Panc1 (cell line): ENCODE measurements around the gene DBF4B. TPM values are rescaled to one million over a fixed set of nuclear protein-coding genes. Genes with fewer than 3 reads are reported as not detected.

Experiments used
- ATAC-seq: fragments of 200-7000 bp; cut with Tn5 transposase; 2 replicates; pipeline ENCODE4 v1.9.1; 2020; ENCODE audit warnings: mild to moderate bottlenecking, moderate library complexity
- BruUV-seq: library from RNA; stranded (reverse); fragments of 400-500 nt; replicated peaks from 2 replicates; lab custom pipeline; 2021; lab: Mats Ljungman, UMichigan
- CTCF ChIA-PET: fragments of 300-600 bp; sonication (Branson Sonifier 250); formaldehyde crosslinking; loops from one replicate; lab custom pipeline; 2022; ENCODE audit warnings: antibody characterized with exemption; lab: Charles Lee
- POLR2A ChIA-PET: fragments of 300-600 bp; sonication (Branson Sonifier 250); formaldehyde crosslinking; loops from one replicate; lab custom pipeline; 2022; ENCODE audit warnings: antibody characterized with exemption; lab: Charles Lee
- DNase-seq: peaks from one replicate; pipeline ENCODE4 v3.0.0-alpha.2; 2010; ENCODE audit warnings: low read depth, low spot score
- H3K27ac ChIP-seq: 2 replicates; pipeline ENCODE4 v1.5.1; 2011; ENCODE audit warnings: mild to moderate bottlenecking, low read length, inconsistent platforms
- H3K27me3 ChIP-seq: fragments of 200-500 bp; sonication (Bioruptor generic); 2 replicates; pipeline ENCODE4 v1.6.0; 2014; ENCODE audit warnings: low read length, inconsistent platforms; ENCODE audit not compliant: control insufficient read depth, insufficient read depth
- H3K36me3 ChIP-seq: fragments of 200-500 bp; sonication (Bioruptor generic); 2 replicates; pipeline ENCODE4 v1.5.1; 2014; ENCODE audit warnings: inconsistent platforms, mild to moderate bottlenecking, low read length, moderate library complexity; ENCODE audit not compliant: control insufficient read depth, insufficient read depth
- H3K4me1 ChIP-seq: 2 replicates; pipeline ENCODE4 v1.5.1; 2011; ENCODE audit warnings: inconsistent platforms, mild to moderate bottlenecking, low read length, moderate library complexity; ENCODE audit not compliant: control insufficient read depth, insufficient read depth
- H3K4me3 ChIP-seq, 2 experiments: 2 replicates each; pipeline ENCODE4 v1.5.1; 2011 to 2012; ENCODE audit warnings: low read depth in 2 of 2, low read length in 2 of 2, mild to moderate bottlenecking in 2 of 2, inconsistent platforms in 1 of 2, moderate library complexity in 1 of 2
- H3K9me3 ChIP-seq: fragments of 200-500 bp; sonication (Bioruptor generic); 2 replicates; pipeline ENCODE4 v1.5.1; 2014; ENCODE audit warnings: low read depth, mild to moderate bottlenecking, inconsistent platforms, low read length, moderate library complexity; ENCODE audit not compliant: control insufficient read depth, insufficient read depth
- POLR2AphosphoS5 ChIP-seq: IDR thresholded peaks from 2 replicates; pipeline ENCODE4 v1.6.1; 2012; ENCODE audit warnings: mild to moderate bottlenecking, low read depth, low read length, moderate library complexity
- SIN3A ChIP-seq: IDR thresholded peaks from 2 replicates; pipeline ENCODE4 v1.6.1; 2012; ENCODE audit warnings: low read depth, mild to moderate bottlenecking, low read length, moderate library complexity, borderline replicate concordance; ENCODE audit not compliant: insufficient read depth
- TCF7L2 ChIP-seq: IDR thresholded peaks from 2 replicates; pipeline ENCODE4 v1.6.1; 2011; ENCODE audit warnings: mild to moderate bottlenecking, low read depth, low read length, inconsistent platforms
- in situ Hi-C: cut with HindIII; loops from 2 replicates; pipeline ENCODE4 v1.10.0; 2016; ENCODE audit warnings: low sequenced_read_pairs, low pct_unique_long_range_greater_than_20kb
- intact Hi-C: fragments of 100-400 bp; cut with micrococcal nuclease; formaldehyde crosslinking; loops from one replicate; pipeline ENCODE4 v1.10.0; 2022; ENCODE audit not compliant: unreplicated experiment
- total RNA-seq: library from RNA; stranded (reverse); gene quantifications from one replicate; pipeline ENCODE4 v1.2.1, GENCODE V29; 2021; ENCODE audit not compliant: unreplicated experiment
- TF ChIP-seq, protein P1 (sequence below): fragments of 450-650 bp; IDR thresholded peaks from 2 replicates; pipeline ENCODE4 v1.5.1; 2017; ENCODE audit warnings: mild to moderate bottlenecking
- TF ChIP-seq, protein P2 (sequence below), 2 experiments: IDR thresholded peaks; 2 replicates each; pipeline ENCODE4 v1.6.1; 2011 to 2012; ENCODE audit warnings: low read depth in 2 of 2, control low read depth in 1 of 2, low read length in 1 of 2, mild to moderate bottlenecking in 1 of 2, moderate library complexity in 1 of 2; ENCODE audit not compliant: insufficient read depth in 1 of 2

DBF4B gene
- total RNA-seq, 1 experiment from 2014 or later, result 24.0 TPM

DNA sequence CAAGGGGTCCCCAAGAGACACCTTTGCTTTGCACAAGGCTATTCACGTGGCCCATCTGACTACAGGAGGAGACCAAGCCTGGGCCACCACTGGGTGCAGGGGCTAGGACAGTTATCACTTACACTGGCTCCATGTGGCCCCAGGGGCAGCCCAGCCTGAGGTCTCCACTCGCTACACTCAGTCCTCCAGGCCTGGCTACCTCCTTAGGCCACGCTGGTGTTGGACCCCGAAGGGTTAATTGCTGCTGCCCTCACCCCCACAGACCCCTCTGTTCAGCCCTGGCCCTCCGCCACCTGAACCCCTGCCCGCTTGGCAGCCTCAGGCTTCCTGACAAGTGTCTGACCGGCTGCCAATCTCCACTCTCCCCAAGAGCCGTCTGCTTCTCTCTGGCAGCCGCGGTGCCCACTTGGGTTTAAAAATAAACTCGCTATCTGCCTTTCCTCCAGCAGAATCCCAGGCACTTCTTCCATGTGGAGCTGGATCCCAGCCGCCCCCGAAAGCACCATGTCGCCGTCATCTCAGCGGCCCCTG, 78.2 kb downstream of the DBF4B start:
- CTCF ChIA-PET, result no interaction called here
- DNase-seq, result no peak

DNA sequence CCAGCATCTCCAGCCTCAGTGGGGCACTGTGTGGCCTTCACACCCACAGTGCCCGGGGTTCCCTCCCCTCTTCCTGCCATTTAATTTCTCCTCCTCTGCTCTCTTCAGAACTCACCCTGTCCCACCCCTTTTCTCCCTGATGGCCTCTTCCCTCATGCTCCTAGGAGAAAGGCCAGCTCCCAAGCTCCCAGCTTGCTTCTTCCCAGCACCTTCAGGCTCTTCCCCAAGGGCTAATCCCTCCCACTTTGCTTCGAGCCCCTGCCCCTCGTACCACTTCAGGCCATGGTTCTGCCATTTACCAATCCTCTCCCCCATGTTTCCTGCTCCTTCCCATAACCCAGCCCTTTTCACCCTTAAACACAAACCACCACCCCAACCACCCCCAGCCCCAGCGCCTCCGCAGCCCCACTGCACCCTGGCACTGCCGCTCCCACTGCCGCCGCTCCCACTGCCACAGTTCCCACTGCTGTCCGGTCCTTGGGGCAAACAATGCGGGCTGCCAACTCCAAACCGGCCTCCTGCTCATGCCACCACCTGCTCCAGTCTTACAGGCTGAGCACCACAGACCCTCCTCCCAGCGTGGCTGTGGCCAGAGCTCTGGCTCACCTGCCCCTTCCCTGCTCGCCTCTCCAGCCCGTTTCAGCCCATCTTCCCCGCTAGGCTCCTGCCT, 78.9 kb downstream of the DBF4B start:
- TF ChIP-seq TCF7L2 (no peak), SIN3A (no peak), POLR2AphosphoS5 (no peak; the same call in 1 of the 2 replicates)
- TF ChIP-seq, protein P1, sequence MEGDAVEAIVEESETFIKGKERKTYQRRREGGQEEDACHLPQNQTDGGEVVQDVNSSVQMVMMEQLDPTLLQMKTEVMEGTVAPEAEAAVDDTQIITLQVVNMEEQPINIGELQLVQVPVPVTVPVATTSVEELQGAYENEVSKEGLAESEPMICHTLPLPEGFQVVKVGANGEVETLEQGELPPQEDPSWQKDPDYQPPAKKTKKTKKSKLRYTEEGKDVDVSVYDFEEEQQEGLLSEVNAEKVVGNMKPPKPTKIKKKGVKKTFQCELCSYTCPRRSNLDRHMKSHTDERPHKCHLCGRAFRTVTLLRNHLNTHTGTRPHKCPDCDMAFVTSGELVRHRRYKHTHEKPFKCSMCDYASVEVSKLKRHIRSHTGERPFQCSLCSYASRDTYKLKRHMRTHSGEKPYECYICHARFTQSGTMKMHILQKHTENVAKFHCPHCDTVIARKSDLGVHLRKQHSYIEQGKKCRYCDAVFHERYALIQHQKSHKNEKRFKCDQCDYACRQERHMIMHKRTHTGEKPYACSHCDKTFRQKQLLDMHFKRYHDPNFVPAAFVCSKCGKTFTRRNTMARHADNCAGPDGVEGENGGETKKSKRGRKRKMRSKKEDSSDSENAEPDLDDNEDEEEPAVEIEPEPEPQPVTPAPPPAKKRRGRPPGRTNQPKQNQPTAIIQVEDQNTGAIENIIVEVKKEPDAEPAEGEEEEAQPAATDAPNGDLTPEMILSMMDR, result no peak
- TF ChIP-seq, protein P2, sequence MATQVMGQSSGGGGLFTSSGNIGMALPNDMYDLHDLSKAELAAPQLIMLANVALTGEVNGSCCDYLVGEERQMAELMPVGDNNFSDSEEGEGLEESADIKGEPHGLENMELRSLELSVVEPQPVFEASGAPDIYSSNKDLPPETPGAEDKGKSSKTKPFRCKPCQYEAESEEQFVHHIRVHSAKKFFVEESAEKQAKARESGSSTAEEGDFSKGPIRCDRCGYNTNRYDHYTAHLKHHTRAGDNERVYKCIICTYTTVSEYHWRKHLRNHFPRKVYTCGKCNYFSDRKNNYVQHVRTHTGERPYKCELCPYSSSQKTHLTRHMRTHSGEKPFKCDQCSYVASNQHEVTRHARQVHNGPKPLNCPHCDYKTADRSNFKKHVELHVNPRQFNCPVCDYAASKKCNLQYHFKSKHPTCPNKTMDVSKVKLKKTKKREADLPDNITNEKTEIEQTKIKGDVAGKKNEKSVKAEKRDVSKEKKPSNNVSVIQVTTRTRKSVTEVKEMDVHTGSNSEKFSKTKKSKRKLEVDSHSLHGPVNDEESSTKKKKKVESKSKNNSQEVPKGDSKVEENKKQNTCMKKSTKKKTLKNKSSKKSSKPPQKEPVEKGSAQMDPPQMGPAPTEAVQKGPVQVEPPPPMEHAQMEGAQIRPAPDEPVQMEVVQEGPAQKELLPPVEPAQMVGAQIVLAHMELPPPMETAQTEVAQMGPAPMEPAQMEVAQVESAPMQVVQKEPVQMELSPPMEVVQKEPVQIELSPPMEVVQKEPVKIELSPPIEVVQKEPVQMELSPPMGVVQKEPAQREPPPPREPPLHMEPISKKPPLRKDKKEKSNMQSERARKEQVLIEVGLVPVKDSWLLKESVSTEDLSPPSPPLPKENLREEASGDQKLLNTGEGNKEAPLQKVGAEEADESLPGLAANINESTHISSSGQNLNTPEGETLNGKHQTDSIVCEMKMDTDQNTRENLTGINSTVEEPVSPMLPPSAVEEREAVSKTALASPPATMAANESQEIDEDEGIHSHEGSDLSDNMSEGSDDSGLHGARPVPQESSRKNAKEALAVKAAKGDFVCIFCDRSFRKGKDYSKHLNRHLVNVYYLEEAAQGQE (IDR thresholded peaks at IDR 0.05; ENCODE audit: insufficient read depth in 1 of 2, low read depth in 2 of 2, low read length in 1 of 2), result no peak
- no peak overlapping the region for H3K27ac ChIP-seq
- no peaks in the 10 kb centered on the region for H3K36me3 ChIP-seq
- H3K4me3 ChIP-seq, result no peak overlapping the region
- CTCF ChIA-PET, result no interaction called here
- intact Hi-C loops, result no loop called here
- ATAC-seq (no peak), DNase-seq (no peak)
- in situ Hi-C loops, result no loop called here
- no peaks in the 10 kb centered on the region for H3K4me1 ChIP-seq
- no peaks in the 10 kb centered on the region for H3K9me3 ChIP-seq
- POLR2A ChIA-PET, result no interaction called here
- no TSS peak for BruUV-seq
- H3K27me3 ChIP-seq, result no peaks in the 10 kb centered on the region

More for the DNA sequence above, 78.2 kb downstream of the DBF4B start:
- TF ChIP-seq TCF7L2 (no peak), SIN3A (no peak), POLR2AphosphoS5 (no peak)
- TF ChIP-seq, protein P2 (IDR thresholded peaks at IDR 0.05; ENCODE audit: insufficient read depth in 1 of 2, low read depth in 2 of 2, low read length in 1 of 2), result no peak
- TF ChIP-seq, protein P1, result no peak
- ATAC-seq, result no peak
- Histone ChIP-seq H3K4me3 (no peak overlapping the region), H3K36me3 (no peaks in the 10 kb centered on the region), H3K27ac (no peak overlapping the region), H3K27me3 (no peaks in the 10 kb centered on the region), H3K9me3 (no peaks in the 10 kb centered on the region), H3K4me1 (no peaks in the 10 kb centered on the region)
- intact Hi-C loops, result no loop called here
- POLR2A ChIA-PET, result interaction anchor here (0.6 kb wide), 1 partner anchor 41 kb away, joined by 9 read pairs; no protein-coding TSS in a partner anchor
- BruUV-seq, result no TSS peak
- in situ Hi-C loops, result no loop called here
